Right renal cortex interstitium (tissue), 3 donors: ENCODE data around the gene MCM3AP. TPM values are rescaled to one million over a fixed set of nuclear protein-coding genes. Genes with fewer than 3 reads are reported as not detected.

Experiments used
- DNase-seq, 3 donors: peaks; one replicate each; pipeline ENCODE4 v3.0.0-alpha.2; 2013; ENCODE audit warnings: low read depth in 3 of 3, low spot score in 2 of 3
- polyA plus RNA-seq, 3 donors: library from polyadenylated mRNA; unstranded; fragments of 120-200 nt; gene quantifications; one replicate each; pipeline ENCODE4 v1.2.1, GENCODE V29; 2013; ENCODE audit not compliant: insufficient read length in 3 of 3

Gene MCM3AP
- polyA plus RNA-seq, 3 donors = 66.9 to 74.4 (median 70.3) TPM

- no peak for DNase-seq
Observed at GRCh38 chr21:46220275-46220810, 65.1 kb downstream of the MCM3AP start.

- no peak for DNase-seq
Observed at GRCh38 chr21:46219591-46220239, 65.7 kb downstream of the MCM3AP start.

- DNase-seq = no peak
Observed at GRCh38 chr21:46218906-46219590, 66.4 kb downstream of the MCM3AP start.

GRCh38 chr21:46217511-46218196 lies 67.8 kb downstream of the MCM3AP start:
- DNase-seq = no peak

- no peak for DNase-seq
Observed at GRCh38 chr21:46216132-46216747, 69.2 kb downstream of the MCM3AP start.

- no peak for DNase-seq
Observed at GRCh38 chr21:46215436-46216131, 69.8 kb downstream of the MCM3AP start.

- DNase-seq = no peak
Observed at GRCh38 chr21:46214478-46215340, 70.7 kb downstream of the MCM3AP start.

GRCh38 chr21:46213620-46214286 lies 71.7 kb downstream of the MCM3AP start:
- no peak for DNase-seq

GRCh38 chr21:46212721-46213484 lies 72.5 kb downstream of the MCM3AP start:
- no peak for DNase-seq

- DNase-seq = no peak
Observed at GRCh38 chr21:46211786-46212720, 73.4 kb downstream of the MCM3AP start.

GRCh38 chr21:46211376-46211775 lies 74.0 kb downstream of the MCM3AP start:
- DNase-seq = no peak

- DNase-seq = no peak
Observed at GRCh38 chr21:46210378-46211136, 74.9 kb downstream of the MCM3AP start.

GRCh38 chr21:46208761-46209721 lies 76.4 kb downstream of the MCM3AP start:
- DNase-seq = no peak

GRCh38 chr21:46207920-46208591 lies 77.4 kb downstream of the MCM3AP start:
- no peak for DNase-seq
